ENCODE results near the gene HEATR3.

GRCh38 chr16:50069060-50069459 is 3.3 kb downstream of the HEATR3 start:
- TF ChIP-seq, protein P1, sequence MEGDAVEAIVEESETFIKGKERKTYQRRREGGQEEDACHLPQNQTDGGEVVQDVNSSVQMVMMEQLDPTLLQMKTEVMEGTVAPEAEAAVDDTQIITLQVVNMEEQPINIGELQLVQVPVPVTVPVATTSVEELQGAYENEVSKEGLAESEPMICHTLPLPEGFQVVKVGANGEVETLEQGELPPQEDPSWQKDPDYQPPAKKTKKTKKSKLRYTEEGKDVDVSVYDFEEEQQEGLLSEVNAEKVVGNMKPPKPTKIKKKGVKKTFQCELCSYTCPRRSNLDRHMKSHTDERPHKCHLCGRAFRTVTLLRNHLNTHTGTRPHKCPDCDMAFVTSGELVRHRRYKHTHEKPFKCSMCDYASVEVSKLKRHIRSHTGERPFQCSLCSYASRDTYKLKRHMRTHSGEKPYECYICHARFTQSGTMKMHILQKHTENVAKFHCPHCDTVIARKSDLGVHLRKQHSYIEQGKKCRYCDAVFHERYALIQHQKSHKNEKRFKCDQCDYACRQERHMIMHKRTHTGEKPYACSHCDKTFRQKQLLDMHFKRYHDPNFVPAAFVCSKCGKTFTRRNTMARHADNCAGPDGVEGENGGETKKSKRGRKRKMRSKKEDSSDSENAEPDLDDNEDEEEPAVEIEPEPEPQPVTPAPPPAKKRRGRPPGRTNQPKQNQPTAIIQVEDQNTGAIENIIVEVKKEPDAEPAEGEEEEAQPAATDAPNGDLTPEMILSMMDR (IDR thresholded peaks at IDR 0.05), result no peak
- TF ChIP-seq POLR2AphosphoS5 (IDR thresholded peaks at IDR 0.05) (no peak), POLR2A (IDR thresholded peaks at IDR 0.05) (no peak)

Data from prostate gland (tissue), 2 donors.